GM21737 (cell line): ENCODE results near the gene TCEAL8.
"Not testable (repeated sequence)": the region's sequence is repeated elsewhere in the genome, so short reads cannot be mapped to it uniquely, and the experiment has no call there.

Experiments used
- ATAC-seq: cut with Tn5 transposase; IDR thresholded peaks from one replicate; pipeline ENCODE4 v1.9.1; 2021; ENCODE audit warnings: mild to moderate bottlenecking, moderate library complexity; ENCODE audit not compliant: unreplicated experiment

Gene TCEAL8

GRCh38 chrX:103254921-103255493, at the start of gene TCEAL8:
Gene TCEAL8, minus strand, starts transcription at chrX:103255155. Its CDS starts 1,176 bp downstream, at chrX:103253979.
- peak; percentile 97 for ATAC-seq

DNA sequence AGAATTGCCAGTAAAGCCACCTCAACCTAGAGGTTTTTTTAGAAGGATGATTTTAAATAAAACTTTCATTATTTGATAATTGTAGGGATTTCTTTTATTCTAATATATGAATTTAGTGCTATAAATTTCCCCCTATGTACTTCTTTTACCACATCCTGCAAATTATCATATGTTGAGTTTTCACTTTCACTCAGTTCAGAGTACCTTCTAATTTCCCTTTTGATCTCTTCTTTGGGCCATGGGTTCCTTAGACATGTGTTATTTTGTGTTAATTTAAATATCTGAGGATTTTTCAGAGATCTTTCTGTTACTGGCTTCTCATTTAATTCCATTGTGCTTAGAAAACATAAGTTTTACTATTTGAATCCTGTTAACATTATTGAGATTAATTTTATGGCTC, 49.8 kb upstream of the TCEAL8 start:
- no peak for ATAC-seq

- ATAC-seq: no peak
Observed at GRCh38 chrX:103293118-103293517, 38.2 kb upstream of the TCEAL8 start.

- no peak for ATAC-seq
Observed at GRCh38 chrX:103279624-103280023, 24.7 kb upstream of the TCEAL8 start.

DNA sequence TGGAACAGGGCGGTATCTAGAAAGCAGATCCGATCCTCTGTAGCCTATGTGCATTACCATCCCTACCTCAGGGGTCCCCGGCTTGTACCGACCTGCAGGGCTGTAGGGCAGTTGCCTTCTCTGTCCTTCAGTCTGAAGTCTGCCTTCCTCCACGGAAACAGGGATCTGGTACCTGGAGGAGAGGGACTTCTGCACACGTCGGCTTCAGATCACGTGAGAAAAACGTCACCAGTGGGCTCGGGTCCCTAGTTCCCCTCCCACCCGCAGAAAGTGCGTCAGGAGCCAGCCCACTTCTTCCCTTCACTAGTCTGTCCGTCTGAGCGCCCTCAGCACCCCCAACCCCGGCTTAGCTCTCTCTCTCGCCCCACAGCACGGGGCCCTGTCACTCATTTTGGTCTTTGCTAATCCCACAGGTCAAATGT, 21.6 kb upstream of the TCEAL8 start, which contains the start of gene TCEAL5:
TCEAL5 (minus strand) TSS at position 170 of the 422 bp plus-strand sequence. CDS start 2,187 bp downstream, outside the sequence.
- ATAC-seq: no peak

DNA sequence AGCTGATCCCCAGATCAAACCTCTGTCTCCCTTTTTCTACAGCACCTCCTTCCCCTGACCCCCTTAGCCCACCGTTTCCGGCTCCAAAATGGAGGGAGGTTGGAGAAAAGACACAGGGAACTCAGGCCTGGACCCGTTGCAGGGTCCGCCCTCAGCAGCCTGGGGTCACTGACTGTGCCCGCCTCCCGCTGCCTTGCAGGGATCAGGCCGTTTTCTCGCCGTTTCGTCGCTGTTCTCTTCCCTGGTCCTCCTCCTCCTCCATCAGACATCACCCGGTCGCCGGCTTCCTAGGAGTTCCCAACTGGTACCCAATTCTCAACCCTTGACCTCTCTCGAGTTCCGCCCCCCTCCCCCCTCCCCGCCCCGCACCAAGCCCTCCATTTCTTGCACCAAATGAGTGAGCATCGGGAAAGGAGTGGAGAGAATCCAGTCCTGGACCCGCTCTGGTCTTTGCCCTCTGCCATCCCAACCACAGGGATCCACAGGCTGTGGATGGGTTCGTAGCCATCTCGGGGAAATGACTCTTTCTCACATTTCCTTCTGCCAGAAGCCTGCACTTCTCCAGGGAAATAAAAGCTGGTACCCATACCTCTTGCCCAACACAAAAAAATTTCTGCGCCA, 21.1 kb upstream of the TCEAL8 start:
- no peak for ATAC-seq

DNA sequence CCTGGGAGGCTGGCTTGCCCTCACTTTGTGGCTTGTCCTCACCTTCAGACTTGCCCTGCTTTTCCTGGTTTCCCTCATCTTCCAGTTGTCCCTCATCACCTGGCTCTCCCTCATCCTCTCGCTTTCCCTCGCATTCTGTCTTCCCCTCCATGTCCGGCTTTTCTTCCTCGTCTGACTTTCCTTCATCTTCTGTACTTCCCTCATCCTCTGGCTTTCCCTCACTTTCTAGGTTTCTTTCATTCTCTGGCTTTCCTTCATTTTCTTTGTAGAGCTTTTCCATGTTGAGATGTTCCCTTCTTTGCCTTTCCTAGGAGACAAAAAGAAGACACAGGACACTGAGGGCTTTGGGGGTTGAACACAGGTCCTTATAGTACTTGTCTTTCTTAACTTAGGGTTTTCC, 19.3 kb upstream of the TCEAL8 start:
- no peak for ATAC-seq

GRCh38 chrX:103258275-103258674, 3.3 kb upstream of the TCEAL8 start:
- no peak for ATAC-seq

- no peak for ATAC-seq
Observed at GRCh38 chrX:103256651-103257050, 1.7 kb upstream of the TCEAL8 start.

DNA sequence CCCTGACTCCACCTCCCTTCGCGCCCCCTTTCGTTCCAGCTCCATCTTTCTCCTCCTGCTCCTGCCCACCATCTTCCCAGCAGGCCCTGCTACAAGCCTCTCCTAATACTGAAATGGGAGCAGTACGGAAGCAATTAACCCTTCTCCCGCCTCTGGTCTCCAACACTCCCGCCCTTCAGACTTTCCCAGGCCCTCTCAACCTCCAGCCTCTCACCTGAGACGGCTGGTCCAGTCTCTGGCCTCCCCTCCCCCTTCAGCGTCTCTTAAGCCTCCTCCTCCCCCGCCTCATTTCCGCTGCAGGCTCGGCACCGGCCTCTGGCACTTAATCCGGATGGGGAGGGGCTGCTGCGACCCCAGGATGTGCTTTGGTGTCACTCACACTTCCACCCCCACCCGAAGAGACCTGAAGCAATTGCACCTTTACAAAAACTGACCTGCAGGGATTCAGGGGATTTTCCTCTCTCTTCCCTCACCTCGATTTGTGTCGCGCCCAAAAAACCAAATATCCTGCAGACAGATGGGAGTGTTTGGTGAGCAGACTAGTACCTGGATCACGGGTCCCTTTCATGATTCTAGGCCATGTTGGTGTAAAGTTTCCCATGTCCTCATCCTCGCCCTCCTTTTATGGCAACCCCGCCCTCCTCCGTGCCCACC, 657 bp downstream of the TCEAL8 start:
- no peak for ATAC-seq

DNA sequence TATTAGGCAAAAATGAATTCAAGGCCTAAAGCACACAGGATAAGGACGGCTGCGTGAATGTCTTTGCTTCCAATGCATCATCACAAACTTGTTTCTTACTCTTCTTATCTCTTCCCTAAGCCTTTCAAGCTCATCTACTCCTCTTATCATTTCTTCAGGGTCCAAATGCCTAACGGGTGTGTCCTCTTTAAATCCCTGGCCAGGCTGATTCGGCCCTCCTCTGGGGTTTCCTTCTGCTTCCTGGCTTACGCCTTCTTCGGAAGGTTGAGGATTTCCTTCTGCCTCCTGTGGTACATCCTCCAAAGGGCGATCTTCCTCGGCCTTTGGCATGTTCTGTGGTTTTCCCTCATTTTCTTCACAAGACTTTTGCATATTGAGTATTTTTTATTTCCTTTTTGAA, 1.3 kb downstream of the TCEAL8 start:
- ATAC-seq: no peak

- no peak for ATAC-seq
Observed at GRCh38 chrX:103250977-103251376, 4.0 kb downstream of the TCEAL8 start.

GRCh38 chrX:103249805-103250204, 5.2 kb downstream of the TCEAL8 start:
- ATAC-seq: no peak

DNA sequence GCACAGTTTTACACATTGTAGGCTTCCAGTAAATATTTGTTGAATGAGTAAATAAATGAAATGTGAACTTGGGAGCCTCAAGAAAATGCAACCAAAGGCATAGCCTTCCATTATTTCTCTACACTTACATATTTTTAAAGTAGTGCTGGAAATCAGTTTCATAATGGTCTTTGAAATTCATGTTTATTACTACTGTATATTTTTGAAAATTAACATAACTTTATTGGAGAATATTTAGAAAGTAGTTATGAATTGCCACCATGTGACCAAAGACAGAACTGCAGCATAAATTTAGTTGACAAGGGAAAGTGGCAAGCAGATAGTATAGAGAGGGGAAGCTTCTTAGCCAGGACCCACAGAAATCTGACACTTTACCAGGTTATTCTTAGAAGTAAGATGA, 6.4 kb downstream of the TCEAL8 start:
- no peak for ATAC-seq

- no peak for ATAC-seq
Observed at GRCh38 chrX:103240155-103240554, 14.8 kb downstream of the TCEAL8 start.

DNA sequence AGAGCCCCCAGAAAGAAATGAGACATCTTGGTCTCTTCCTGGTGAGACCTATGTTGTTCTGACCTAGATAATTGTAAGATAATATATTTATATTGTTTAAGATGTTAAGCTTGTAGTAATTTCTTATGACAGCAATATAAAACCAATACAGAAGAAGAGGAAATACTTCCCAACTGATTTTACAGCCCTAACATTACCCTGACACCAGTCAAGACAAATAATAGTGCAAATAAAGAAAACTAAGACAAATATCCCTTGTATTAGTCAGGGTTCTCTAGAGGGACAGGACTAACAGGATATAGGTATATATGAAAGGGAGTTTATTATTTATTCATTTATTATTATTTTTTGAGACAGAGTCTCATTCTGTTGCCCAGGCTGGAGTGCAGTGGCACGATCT, 18.7 kb downstream of the TCEAL8 start:
- no peak for ATAC-seq

- not testable (repeated sequence) for ATAC-seq
Observed at GRCh38 chrX:103235608-103236007, 19.3 kb downstream of the TCEAL8 start.

GRCh38 chrX:103234869-103235268, 20.1 kb downstream of the TCEAL8 start:
- ATAC-seq: no peak

DNA sequence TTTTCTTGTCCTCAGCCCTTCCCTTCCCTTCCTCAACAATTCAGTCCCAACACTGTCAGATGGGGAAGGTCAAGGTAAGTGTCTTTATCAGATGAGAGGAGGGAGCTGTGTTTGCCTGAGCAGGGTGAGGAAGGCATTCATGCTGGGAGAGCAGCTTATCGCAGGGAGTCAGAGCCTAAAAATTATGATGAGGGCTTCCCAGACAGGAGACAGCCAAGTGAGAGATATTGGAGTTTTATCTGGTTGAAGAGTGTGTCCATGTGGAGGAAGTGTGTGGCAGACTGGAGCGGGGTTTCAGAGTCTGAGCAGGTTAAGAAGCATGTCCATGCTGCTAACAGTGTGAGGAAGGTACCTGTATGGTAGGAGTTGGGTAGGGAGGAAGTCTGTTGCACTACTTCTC, 21.7 kb downstream of the TCEAL8 start:
- ATAC-seq: no peak

- not testable (repeated sequence) for ATAC-seq
Observed at GRCh38 chrX:103225918-103226317, 29.0 kb downstream of the TCEAL8 start.

GRCh38 chrX:103220511-103221323, 34.2 kb downstream of the TCEAL8 start:
- no peak for ATAC-seq
